ENCODE measurements around the gene ZCCHC14. TPM values are rescaled to one million over a fixed set of nuclear protein-coding genes. Genes with fewer than 3 reads are reported as not detected.

ZCCHC14 gene
- total RNA-seq, 2 experiments from 2014 or later, result 8.7 to 10.6 TPM

DNA sequence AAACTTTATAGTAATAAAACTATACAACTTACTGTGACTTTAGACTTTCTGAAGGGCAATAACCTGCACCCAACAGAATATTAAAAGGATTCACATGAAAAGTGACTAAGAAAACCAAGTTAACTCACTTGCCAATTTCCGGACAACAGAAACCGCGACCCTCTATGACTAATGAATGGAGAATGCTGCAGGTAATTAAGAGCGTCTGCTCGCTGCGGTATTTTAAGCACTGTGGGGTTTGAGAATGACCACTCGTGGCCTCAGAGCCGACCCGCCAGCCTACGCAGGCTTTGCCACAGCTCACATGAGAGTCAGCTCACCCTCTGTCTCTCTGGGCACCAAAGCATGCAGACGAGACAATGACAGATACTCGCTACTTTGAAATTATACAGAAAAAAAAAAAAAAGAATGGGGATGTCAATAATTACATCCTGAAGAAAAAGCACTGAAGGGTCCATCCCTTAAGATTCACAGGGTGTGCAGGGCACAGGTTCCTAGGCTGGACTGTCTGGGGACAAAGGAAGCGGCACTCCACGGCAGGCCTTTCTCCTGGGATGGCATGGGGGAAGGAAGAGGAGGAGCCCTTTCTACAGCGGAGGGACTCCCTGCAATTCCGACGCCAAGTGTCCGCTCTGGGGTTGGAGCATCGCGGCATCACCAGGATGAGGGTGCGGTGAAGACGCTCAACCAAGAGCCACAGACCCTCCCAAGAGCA lies 35.0 kb downstream of the ZCCHC14 start:
- peaks cover 13% of the 10 kb centered on the region for H3K36me3 Mint-ChIP-seq
- ChIA-PET POLR2A (interaction anchor here (0.6 to 1.4 kb wide), 3 partner anchors 21 to 28 kb away, joined by 3 to 8 read pairs (median 3); no protein-coding TSS in a partner anchor), CTCF (interaction anchor here (1.1 kb wide), 1 partner anchor 178 kb away, joined by 3 read pairs; no protein-coding TSS in a partner anchor)
- no peak overlapping the region for H3K4me3 Mint-ChIP-seq
- peak; percentile 82 for DNase-seq
- H3K9me3 Mint-ChIP-seq, result no peaks in the 10 kb centered on the region
- H3K4me1 Mint-ChIP-seq (ENCODE audit: low read depth), result peaks cover 32% of the 10 kb centered on the region
- intact Hi-C loops (cut with micrococcal nuclease), result loop anchor here (5.0 kb wide), 1 partner anchor 66 kb away; the partner anchor contains the start of gene MAP1LC3B
- H3K27me3 Mint-ChIP-seq, result no peaks in the 10 kb centered on the region
- H3K27ac Mint-ChIP-seq, result peak overlapping the region; percentile 65

DNA sequence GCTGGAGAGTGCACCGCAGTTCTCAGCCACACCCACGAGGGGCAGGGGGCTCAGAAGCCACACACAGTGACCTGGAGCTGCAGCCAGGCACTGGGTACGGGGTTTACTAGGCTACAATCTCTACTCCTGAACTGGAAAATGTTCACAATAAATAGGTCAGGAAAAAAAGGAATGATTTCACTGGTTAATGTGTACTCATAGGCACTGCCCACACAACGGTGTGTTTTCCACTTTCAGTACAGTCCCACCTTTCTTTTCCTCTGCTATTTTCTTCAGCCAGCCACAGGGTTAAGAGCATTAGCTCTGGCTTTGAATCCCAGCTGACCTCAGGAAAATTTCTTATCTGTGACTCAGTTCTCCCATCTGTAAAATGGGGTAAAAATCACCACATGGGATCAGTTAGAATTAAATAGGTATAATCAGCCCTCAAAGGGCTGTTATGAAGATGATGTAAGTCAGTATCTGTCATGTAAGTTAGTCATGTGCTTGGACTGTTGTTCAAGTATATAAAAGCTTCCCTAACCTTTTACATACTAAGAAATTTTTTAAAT lies 35.7 kb downstream of the ZCCHC14 start:
- no peak for DNase-seq
- CTCF ChIA-PET, result interaction anchor here (1.1 to 1.3 kb wide), 2 partner anchors 179 to 322 kb away, joined by 3 read pairs; no protein-coding TSS in a partner anchor
- Mint-ChIP-seq H3K4me3 (no peak overlapping the region), H3K9me3 (no peaks in the 10 kb centered on the region), H3K27ac (peak overlapping the region; percentile 65), H3K36me3 (peaks cover 15% of the 10 kb centered on the region), H3K4me1 (ENCODE audit: low read depth) (peaks cover 30% of the 10 kb centered on the region), H3K27me3 (no peaks in the 10 kb centered on the region)
- POLR2A ChIA-PET, result interaction anchor here (0.6 to 1.4 kb wide), 3 partner anchors 20 to 28 kb away, joined by 3 to 8 read pairs (median 3); no protein-coding TSS in a partner anchor
- intact Hi-C loops (cut with micrococcal nuclease), result loop anchor here (5.0 kb wide), 1 partner anchor 65 kb away; the partner anchor contains the start of gene MAP1LC3B

DNA sequence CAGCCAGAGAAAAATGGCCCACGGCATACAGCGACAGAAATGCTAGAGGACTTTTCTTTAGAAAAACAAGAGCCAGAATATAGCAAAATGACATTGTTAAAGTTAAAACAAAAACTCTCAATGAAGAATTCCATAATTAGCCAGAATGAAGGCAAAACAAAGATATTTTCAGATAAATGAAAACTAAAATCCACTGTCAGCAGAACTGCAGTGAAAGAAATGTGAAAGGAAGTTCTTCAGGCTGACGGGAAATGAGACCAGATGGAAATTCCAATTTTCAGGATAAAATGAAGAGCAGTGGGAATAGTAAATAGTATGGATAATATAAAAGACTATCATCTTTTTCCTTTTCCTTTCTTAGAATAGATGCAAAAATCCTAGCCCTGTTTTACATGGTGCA lies 38.4 kb downstream of the ZCCHC14 start:
- intact Hi-C loops (cut with micrococcal nuclease), result no loop called here
- ChIA-PET CTCF (interaction anchor here (1.2 kb wide), 2 partner anchors 9 to 38 kb away, joined by 3 read pairs; no protein-coding TSS in a partner anchor), POLR2A (no interaction called here)
- Mint-ChIP-seq H3K27me3 (no peaks in the 10 kb centered on the region), H3K4me1 (ENCODE audit: low read depth) (peaks cover 21% of the 10 kb centered on the region), H3K4me3 (no peak overlapping the region), H3K9me3 (no peaks in the 10 kb centered on the region), H3K27ac (no peak overlapping the region), H3K36me3 (peaks cover 17% of the 10 kb centered on the region)
- no peak for DNase-seq

DNA sequence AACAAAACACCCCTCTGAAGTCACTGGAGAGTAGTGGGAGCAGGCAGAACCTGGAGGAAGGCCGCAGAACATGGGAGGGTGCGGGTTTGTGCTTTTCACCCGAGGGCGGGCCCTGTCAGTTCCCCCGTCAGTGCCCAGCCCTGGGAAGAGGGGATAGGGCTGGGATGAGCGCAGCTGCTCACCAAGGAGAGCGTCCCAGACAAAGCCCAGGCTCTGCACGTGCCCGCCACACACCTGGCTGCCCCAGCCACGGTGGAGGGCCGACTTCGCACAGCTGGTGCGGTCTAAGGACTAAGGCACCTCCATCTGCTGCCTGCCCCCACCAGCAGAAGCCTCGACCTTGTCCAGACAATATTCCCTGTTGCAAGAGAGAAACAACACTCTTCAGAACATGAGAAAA lies 39.5 kb downstream of the ZCCHC14 start:
- ChIA-PET CTCF (interaction anchor here (1.2 kb wide), 2 partner anchors 10 to 37 kb away, joined by 3 read pairs; no protein-coding TSS in a partner anchor), POLR2A (no interaction called here)
- peaks cover 16% of the 10 kb centered on the region for H3K36me3 Mint-ChIP-seq
- no peak overlapping the region for H3K4me3 Mint-ChIP-seq
- H3K27me3 Mint-ChIP-seq, result no peaks in the 10 kb centered on the region
- no peak for DNase-seq
- peaks cover 16% of the 10 kb centered on the region for H3K4me1 Mint-ChIP-seq (ENCODE audit: low read depth)
- no peak overlapping the region for H3K27ac Mint-ChIP-seq
- no peaks in the 10 kb centered on the region for H3K9me3 Mint-ChIP-seq
- intact Hi-C loops (cut with micrococcal nuclease), result no loop called here

DNA sequence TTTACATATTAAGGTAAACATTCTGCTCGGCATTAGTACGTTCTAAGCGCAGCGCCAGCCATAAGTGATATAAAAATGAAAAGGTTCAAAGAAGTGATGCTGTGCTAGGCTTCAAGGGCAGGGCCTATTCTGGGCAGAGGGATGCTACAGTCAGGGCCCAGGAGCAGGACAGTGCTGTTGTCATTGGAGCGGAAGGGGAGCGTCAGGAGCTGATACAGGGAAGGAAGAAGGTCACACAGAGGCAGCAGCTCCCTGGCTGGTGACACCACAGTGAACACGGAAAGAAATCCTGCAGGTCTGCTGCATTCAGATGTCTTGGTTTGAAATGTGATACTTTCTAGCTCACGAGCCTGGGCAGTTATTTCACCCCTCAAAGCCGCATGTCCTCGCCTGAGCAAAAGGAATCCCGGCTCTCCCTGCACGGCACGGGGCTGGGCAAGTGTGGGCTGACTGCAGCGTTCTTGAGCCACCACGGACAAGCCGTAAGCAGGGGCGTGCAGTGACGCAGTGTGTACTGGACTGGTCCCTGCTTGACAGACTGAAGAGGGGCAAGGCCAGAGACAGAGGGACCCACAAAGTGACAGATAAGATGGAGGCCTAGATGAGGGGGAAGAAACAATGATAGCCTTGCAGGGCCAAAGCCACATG lies 41.1 kb downstream of the ZCCHC14 start:
- no peaks in the 10 kb centered on the region for H3K9me3 Mint-ChIP-seq
- no peak overlapping the region for H3K4me3 Mint-ChIP-seq
- ChIA-PET POLR2A (no interaction called here), CTCF (interaction anchor here (0.8 kb wide), 1 partner anchor 185 kb away, joined by 3 read pairs; no protein-coding TSS in a partner anchor)
- DNase-seq, result no peak
- H3K27ac Mint-ChIP-seq, result no peak overlapping the region
- no peaks in the 10 kb centered on the region for H3K4me1 Mint-ChIP-seq (ENCODE audit: low read depth)
- H3K27me3 Mint-ChIP-seq, result no peaks in the 10 kb centered on the region
- peaks cover 24% of the 10 kb centered on the region for H3K36me3 Mint-ChIP-seq
- intact Hi-C loops (cut with micrococcal nuclease), result no loop called here

DNA sequence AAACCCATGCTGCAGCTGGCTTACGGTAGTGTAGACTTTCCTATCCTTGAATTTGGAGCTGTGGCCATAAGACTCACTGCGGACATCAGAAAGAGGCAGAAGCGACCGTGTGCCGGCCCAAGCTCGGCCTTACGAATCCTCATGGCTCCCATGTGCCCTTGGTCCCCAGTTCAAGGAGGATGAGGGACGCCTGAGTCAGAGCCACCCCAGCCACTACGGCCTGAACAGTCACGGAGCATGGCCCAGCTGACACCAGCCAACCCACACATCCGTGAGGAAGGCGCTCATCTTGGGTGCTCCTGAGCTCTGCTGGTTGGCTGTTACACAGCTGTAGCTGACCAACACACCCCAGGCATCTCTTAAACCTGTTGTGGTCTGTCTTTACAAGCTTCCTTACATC lies 44.0 kb downstream of the ZCCHC14 start:
- Mint-ChIP-seq H3K9me3 (no peaks in the 10 kb centered on the region), H3K36me3 (peaks cover 32% of the 10 kb centered on the region), H3K4me1 (ENCODE audit: low read depth) (no peaks in the 10 kb centered on the region), H3K27me3 (no peaks in the 10 kb centered on the region), H3K4me3 (no peak overlapping the region), H3K27ac (no peak overlapping the region)
- CTCF ChIA-PET, result interaction anchor here (0.6 kb wide), 1 partner anchor 27 kb away, joined by 4 read pairs; no protein-coding TSS in a partner anchor
- POLR2A ChIA-PET, result no interaction called here
- DNase-seq, result no peak
- intact Hi-C loops (cut with micrococcal nuclease), result no loop called here

DNA sequence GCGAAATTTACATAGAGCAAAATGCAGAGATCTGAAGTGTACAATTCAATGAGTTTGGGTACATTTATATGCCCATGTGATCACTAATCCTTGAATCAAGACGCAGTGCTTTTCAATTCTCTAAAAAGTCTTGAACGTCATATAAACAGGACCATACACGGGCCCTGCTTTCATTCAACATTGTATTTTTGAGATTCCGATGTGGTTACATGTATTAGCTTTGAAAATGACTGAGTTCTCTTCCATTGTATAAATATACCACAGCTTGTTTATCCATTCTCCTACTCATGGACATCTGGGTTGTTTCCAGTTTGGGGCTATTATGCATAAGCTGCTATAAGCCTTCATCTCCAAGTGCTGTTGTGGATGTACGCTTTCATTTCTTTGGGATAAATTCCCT lies 45.5 kb downstream of the ZCCHC14 start:
- Mint-ChIP-seq H3K9me3 (no peaks in the 10 kb centered on the region), H3K36me3 (peaks cover 36% of the 10 kb centered on the region), H3K27ac (no peak overlapping the region), H3K4me3 (no peak overlapping the region), H3K4me1 (ENCODE audit: low read depth) (peaks cover 6% of the 10 kb centered on the region), H3K27me3 (no peaks in the 10 kb centered on the region)
- ChIA-PET POLR2A (no interaction called here), CTCF (interaction anchor here (1.4 kb wide), 1 partner anchor 189 kb away, joined by 3 read pairs; no protein-coding TSS in a partner anchor)
- no peak for DNase-seq
- intact Hi-C loops (cut with micrococcal nuclease), result no loop called here

DNA sequence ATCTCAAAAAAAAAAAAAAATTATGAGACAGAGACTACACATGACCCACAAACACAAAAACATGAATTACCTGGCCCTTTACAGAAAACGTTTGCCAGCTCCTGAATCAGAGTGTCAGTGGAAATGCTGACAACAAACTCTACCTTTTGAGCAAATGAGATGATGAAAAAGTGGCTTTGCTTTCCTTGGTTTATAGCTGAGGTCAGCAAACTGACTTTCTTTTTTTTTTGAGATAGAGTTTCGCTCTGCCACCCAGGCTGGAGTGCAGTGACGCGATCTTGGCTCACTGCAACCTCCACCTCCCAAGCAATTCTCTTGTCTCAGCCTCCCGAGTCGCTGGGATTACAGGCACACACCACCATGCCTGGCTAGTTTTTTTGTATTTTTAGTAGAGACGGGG lies 46.3 kb downstream of the ZCCHC14 start:
- H3K27ac Mint-ChIP-seq, result no peak overlapping the region
- peaks cover 34% of the 10 kb centered on the region for H3K36me3 Mint-ChIP-seq
- no peak overlapping the region for H3K4me3 Mint-ChIP-seq
- DNase-seq, result no peak
- no peaks in the 10 kb centered on the region for H3K27me3 Mint-ChIP-seq
- H3K4me1 Mint-ChIP-seq (ENCODE audit: low read depth), result peaks cover 9% of the 10 kb centered on the region
- intact Hi-C loops (cut with micrococcal nuclease), result no loop called here
- ChIA-PET POLR2A (interaction anchor here (0.6 kb wide), 3 partner anchors 42 to 60 kb away, joined by 4 to 7 read pairs (median 4); no protein-coding TSS in a partner anchor), CTCF (interaction anchor here (1.4 kb wide), 1 partner anchor 190 kb away, joined by 3 read pairs; no protein-coding TSS in a partner anchor)
- H3K9me3 Mint-ChIP-seq, result no peaks in the 10 kb centered on the region

DNA sequence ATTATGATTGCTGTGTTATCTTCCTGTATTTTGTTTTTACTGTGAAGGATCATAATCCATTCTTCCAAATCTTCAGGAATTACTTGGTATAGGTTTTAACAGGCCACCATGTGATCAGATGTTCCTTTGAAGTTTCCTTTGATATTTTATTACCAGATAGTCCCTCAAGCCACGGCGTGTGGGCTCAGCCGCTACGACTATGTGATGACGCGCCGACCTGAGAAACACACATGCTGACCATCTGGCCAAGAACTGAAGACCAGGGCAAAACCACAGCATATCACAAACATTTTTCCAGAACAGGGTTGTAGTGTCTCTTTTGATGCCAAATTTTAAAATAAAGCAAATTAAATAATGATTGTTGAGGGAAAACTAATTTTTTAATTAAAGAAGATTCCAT lies 47.3 kb downstream of the ZCCHC14 start:
- CTCF ChIA-PET, result no interaction called here
- POLR2A ChIA-PET, result no interaction called here

DNA sequence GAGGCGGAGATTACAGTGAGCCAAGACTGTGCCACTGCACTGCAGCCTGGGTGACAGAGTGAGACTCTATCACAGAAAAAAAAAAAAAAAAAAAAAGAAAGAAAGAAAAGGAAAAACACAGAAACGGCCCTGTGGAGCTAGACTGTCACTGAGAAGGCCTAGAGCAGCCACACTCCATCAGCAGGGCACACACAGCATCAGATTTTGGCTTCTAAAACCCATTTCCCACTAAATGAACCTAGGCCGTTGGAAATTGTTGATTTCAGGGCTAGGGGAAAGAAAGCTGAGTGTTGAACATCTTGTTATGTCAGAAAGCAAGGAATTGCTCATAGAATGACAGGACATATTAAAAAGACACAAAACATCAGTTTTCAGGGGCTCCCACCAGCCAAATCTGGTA lies 48.9 kb downstream of the ZCCHC14 start:
- ChIA-PET CTCF (interaction anchor here (1.6 kb wide), 1 partner anchor 192 kb away, joined by 5 read pairs; no protein-coding TSS in a partner anchor), POLR2A (no interaction called here)
- intact Hi-C loops (cut with micrococcal nuclease), result no loop called here
- no peak overlapping the region for H3K4me3 Mint-ChIP-seq
- H3K27me3 Mint-ChIP-seq, result no peaks in the 10 kb centered on the region
- H3K36me3 Mint-ChIP-seq, result peaks cover 32% of the 10 kb centered on the region
- no peaks in the 10 kb centered on the region for H3K9me3 Mint-ChIP-seq
- H3K4me1 Mint-ChIP-seq (ENCODE audit: low read depth), result peaks cover 9% of the 10 kb centered on the region
- DNase-seq, result no peak
- H3K27ac Mint-ChIP-seq, result no peak overlapping the region

More for the DNA sequence above, 47.3 kb downstream of the ZCCHC14 start:
- intact Hi-C loops (cut with micrococcal nuclease), result no loop called here
- DNase-seq, result no peak
- no peaks in the 10 kb centered on the region for H3K9me3 Mint-ChIP-seq
- H3K27ac Mint-ChIP-seq, result no peak overlapping the region
- no peaks in the 10 kb centered on the region for H3K27me3 Mint-ChIP-seq
- H3K36me3 Mint-ChIP-seq, result peaks cover 32% of the 10 kb centered on the region
- H3K4me1 Mint-ChIP-seq (ENCODE audit: low read depth), result peaks cover 9% of the 10 kb centered on the region
- H3K4me3 Mint-ChIP-seq, result no peak overlapping the region

DNA sequence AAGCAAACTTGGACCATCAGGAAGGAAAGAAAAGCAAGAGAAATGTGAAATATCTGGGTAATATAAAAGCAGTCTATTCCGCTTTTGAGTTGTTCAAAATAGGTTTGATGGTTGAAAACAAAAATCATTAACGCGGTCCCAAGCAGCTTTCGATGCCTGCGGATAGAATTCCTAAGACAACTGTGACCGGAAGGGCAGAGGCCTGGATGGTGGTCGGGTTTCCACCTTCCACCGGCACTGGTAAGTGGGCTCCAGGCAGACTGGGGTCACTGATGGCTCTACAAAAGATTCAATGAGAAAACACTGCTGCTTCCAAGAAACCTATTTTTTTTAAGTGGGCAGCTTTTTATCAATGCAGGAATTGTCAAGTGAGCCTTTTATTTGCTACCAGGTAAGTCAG lies 49.8 kb downstream of the ZCCHC14 start:
- peaks cover 27% of the 10 kb centered on the region for H3K36me3 Mint-ChIP-seq
- ChIA-PET POLR2A (no interaction called here), CTCF (interaction anchor here (1.6 kb wide), 1 partner anchor 193 kb away, joined by 5 read pairs; no protein-coding TSS in a partner anchor)
- peaks cover 9% of the 10 kb centered on the region for H3K4me1 Mint-ChIP-seq (ENCODE audit: low read depth)
- no peak overlapping the region for H3K4me3 Mint-ChIP-seq
- H3K27me3 Mint-ChIP-seq, result no peaks in the 10 kb centered on the region
- intact Hi-C loops (cut with micrococcal nuclease), result no loop called here
- no peak overlapping the region for H3K27ac Mint-ChIP-seq
- no peak for DNase-seq
- H3K9me3 Mint-ChIP-seq, result no peaks in the 10 kb centered on the region

DNA sequence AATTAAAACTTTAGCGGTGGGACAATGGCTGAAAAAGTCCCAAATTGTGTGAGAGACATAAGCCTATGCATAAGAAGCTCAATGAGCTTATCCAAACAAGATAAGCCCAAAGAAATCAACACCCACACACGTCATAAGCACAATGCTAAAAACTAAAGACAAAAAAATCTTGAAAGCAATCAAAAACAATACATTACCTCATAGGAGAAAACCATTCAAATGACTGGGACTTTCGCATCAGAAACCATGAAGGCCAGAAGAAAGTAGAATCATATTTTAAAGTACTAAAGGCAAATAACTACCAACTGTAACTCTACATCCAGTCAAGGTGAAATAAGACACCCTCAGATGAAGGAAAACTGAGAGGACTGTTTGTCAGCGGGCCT lies 50.2 kb downstream of the ZCCHC14 start:
- Mint-ChIP-seq H3K36me3 (peaks cover 24% of the 10 kb centered on the region), H3K4me1 (ENCODE audit: low read depth) (peaks cover 9% of the 10 kb centered on the region), H3K27ac (no peak overlapping the region), H3K27me3 (no peaks in the 10 kb centered on the region), H3K9me3 (no peaks in the 10 kb centered on the region), H3K4me3 (no peak overlapping the region)
- DNase-seq, result no peak
- intact Hi-C loops (cut with micrococcal nuclease), result no loop called here
- ChIA-PET POLR2A (no interaction called here), CTCF (no interaction called here)

Data from activated CD4-positive, alpha-beta memory T cell treated with anti-CD3 and anti-CD28 coated beads for 36 hours (primary cell).